ENCODE data around the gene SCLY. TPM values are rescaled to one million over a fixed set of nuclear protein-coding genes. Genes with fewer than 3 reads are reported as not detected.

Gene SCLY
- total and polyA plus RNA-seq, 2 donors (not counting 1 experiment from before 2014, with no cell fraction given), result 5.3 to 16.5 TPM

DNA sequence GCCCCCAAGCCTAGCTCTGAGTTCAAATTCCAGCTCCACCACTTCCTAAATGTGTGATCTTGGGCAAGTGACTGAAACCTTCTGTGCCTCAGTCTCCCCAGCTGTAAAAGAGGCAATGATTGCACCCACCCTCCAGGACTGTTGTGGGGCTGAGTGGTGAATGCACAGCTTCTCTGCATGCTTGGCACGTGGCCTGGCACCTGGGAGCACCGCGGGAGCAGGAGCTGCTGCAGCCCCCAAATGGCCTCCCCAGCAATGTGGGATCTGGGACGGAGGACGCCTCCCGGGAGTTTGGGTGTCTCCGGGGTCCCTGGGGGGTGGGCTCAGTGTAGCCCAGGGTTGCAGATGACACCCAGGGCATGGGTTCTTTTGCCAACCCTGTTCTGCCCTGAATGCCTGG lies 79.2 kb downstream of the SCLY start:
- no peak overlapping the region for H3K27ac ChIP-seq (ENCODE audit: insufficient read depth, low read length)
- H2AFZ ChIP-seq (ENCODE audit: low read length), result no peak overlapping the region
- no peaks in the 10 kb centered on the region for H3K27me3 ChIP-seq (ENCODE audit: control insufficient read depth, insufficient read depth, low read length)
- no peaks in the 10 kb centered on the region for H3K36me3 ChIP-seq (ENCODE audit: control insufficient read depth, insufficient read depth, low read length)
- H4K20me1 ChIP-seq (ENCODE audit: control insufficient read depth, extremely low read depth, insufficient read depth, low read length), result no peaks in the 10 kb centered on the region
- H3K9ac ChIP-seq (ENCODE audit: insufficient read depth, low read length), result no peak overlapping the region
- no peak overlapping the region for H3K4me3 ChIP-seq (replicated peaks in 1 of 4; ENCODE audit: control extremely low read depth in 1 of 4, insufficient read depth in 1 of 4, low read depth in 3 of 4, low read length in 4 of 4)
- no peak overlapping the region for H3K4me2 ChIP-seq (ENCODE audit: extremely low read depth, insufficient read depth, low read length)
- DNase-seq (ENCODE audit: low read depth in 2 of 2), result no peak
- H3K4me1 ChIP-seq (ENCODE audit: control insufficient read depth, extremely low read depth, insufficient read depth, low read length), result peaks cover 20% of the 10 kb centered on the region
- no peaks in the 10 kb centered on the region for H3K79me2 ChIP-seq (ENCODE audit: control insufficient read depth, insufficient read depth, low read length)
- TF ChIP-seq EZH2 (IDR thresholded peaks at IDR 0.05; ENCODE audit: low read length, missing control alignments), result no peak
- TF ChIP-seq, protein P1, sequence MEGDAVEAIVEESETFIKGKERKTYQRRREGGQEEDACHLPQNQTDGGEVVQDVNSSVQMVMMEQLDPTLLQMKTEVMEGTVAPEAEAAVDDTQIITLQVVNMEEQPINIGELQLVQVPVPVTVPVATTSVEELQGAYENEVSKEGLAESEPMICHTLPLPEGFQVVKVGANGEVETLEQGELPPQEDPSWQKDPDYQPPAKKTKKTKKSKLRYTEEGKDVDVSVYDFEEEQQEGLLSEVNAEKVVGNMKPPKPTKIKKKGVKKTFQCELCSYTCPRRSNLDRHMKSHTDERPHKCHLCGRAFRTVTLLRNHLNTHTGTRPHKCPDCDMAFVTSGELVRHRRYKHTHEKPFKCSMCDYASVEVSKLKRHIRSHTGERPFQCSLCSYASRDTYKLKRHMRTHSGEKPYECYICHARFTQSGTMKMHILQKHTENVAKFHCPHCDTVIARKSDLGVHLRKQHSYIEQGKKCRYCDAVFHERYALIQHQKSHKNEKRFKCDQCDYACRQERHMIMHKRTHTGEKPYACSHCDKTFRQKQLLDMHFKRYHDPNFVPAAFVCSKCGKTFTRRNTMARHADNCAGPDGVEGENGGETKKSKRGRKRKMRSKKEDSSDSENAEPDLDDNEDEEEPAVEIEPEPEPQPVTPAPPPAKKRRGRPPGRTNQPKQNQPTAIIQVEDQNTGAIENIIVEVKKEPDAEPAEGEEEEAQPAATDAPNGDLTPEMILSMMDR (conservative IDR thresholded peaks at IDR 0.05 in 1 of 2, IDR thresholded peaks at IDR 0.05 in 1 of 2; ENCODE audit: low read depth in 1 of 2, low read length in 2 of 2), result no peak
- H3K9me3 ChIP-seq (ENCODE audit: control insufficient read depth, insufficient read depth, low read depth, low read length), result no peaks in the 10 kb centered on the region

DNA sequence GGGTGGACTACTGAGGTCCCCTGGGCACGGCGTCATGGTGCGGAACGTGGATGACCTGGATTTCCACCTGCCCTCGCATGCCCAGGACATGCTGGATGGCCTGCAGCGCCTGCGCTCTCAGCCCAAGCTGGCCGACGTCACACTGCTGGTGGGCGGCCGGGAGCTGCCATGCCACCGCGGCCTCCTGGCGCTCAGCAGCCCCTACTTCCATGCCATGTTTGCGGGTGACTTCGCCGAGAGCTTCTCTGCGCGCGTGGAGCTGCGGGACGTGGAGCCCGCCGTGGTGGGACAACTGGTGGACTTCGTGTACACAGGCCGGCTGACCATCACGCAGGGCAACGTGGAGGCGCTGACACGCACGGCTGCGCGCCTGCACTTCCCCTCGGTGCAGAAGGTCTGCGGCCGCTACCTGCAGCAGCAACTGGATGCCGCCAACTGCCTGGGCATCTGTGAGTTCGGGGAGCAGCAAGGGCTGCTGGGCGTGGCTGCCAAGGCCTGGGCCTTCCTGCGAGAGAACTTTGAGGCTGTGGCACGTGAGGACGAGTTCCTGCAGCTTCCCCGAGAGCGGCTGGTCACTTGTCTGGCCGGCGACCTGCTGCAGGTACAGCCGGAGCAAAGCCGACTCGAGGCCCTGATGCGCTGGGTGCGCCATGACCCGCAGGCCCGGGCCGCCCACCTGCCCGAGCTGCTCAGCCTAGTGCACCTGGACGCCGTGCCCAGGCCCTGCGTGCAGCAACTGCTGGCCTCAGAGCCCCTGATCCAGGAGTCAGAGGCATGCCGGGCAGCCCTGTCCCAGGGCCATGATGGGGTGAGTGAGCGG lies 80.1 kb downstream of the SCLY start:
- Histone ChIP-seq H3K4me1 (ENCODE audit: control insufficient read depth, extremely low read depth, insufficient read depth, low read length) (peaks cover 20% of the 10 kb centered on the region), H3K9me3 (ENCODE audit: control insufficient read depth, insufficient read depth, low read depth, low read length) (no peaks in the 10 kb centered on the region), H2AFZ (ENCODE audit: low read length) (no peak overlapping the region), H3K79me2 (ENCODE audit: control insufficient read depth, insufficient read depth, low read length) (no peaks in the 10 kb centered on the region), H3K27me3 (ENCODE audit: control insufficient read depth, insufficient read depth, low read length) (no peaks in the 10 kb centered on the region), H3K36me3 (ENCODE audit: control insufficient read depth, insufficient read depth, low read length) (no peaks in the 10 kb centered on the region), H3K4me3 (replicated peaks in 1 of 4; ENCODE audit: control extremely low read depth in 1 of 4, insufficient read depth in 1 of 4, low read depth in 3 of 4, low read length in 4 of 4) (no peak overlapping the region), H3K4me2 (ENCODE audit: extremely low read depth, insufficient read depth, low read length) (no peak overlapping the region), H3K9ac (ENCODE audit: insufficient read depth, low read length) (no peak overlapping the region), H3K27ac (ENCODE audit: insufficient read depth, low read length) (no peak overlapping the region), H4K20me1 (ENCODE audit: control insufficient read depth, extremely low read depth, insufficient read depth, low read length) (no peaks in the 10 kb centered on the region)
- TF ChIP-seq, protein P1 (conservative IDR thresholded peaks at IDR 0.05 in 1 of 2, IDR thresholded peaks at IDR 0.05 in 1 of 2; ENCODE audit: low read depth in 1 of 2, low read length in 2 of 2), result no peak
- TF ChIP-seq EZH2 (IDR thresholded peaks at IDR 0.05; ENCODE audit: low read length, missing control alignments), result no peak
- DNase-seq (ENCODE audit: low read depth in 2 of 2), result no peak

DNA sequence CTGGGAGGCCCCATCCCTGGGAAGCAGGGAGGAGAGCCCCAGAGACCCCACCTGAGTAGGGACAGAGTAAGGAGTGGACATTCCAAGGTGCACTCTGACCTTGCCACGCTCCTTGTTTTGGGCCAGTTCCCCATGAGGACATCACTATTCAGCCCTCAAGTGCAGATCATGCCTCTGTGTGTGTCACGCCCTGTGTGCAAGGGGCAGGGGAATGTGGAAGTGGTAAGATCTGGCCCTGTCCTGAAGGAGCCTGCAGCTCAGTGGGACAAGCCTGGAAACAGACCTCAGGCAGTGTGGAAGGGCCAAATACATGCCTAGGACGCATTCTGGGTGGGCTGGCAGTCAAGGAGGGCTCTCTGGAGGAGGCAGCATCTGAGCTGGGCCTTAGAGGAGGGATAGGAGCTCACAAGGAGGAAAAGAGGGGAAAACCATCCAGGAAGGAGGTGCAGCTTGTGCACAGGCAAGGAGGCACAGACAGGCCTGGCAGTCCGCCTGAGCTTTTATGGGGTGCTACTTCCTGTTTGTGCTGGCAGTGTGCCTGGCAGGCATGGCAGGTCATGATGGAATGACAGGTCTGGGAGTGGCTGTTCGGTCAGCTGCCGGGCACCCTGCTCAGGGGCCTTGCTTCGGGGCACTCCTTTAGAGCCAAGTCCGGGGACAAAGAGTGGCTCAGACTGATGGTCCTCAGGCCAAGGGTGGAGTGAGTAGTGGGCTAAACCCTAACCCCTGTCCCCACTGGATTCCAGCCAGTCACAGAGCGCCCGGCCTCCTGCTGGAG lies 80.9 kb downstream of the SCLY start:
- H3K4me2 ChIP-seq (ENCODE audit: extremely low read depth, insufficient read depth, low read length), result peak overlapping the region; percentile 17
- no peak for DNase-seq (ENCODE audit: low read depth in 2 of 2)
- H2AFZ ChIP-seq (ENCODE audit: low read length), result no peak overlapping the region
- H3K9me3 ChIP-seq (ENCODE audit: control insufficient read depth, insufficient read depth, low read depth, low read length), result no peaks in the 10 kb centered on the region
- no peaks in the 10 kb centered on the region for H4K20me1 ChIP-seq (ENCODE audit: control insufficient read depth, extremely low read depth, insufficient read depth, low read length)
- no peaks in the 10 kb centered on the region for H3K79me2 ChIP-seq (ENCODE audit: control insufficient read depth, insufficient read depth, low read length)
- no peak overlapping the region for H3K9ac ChIP-seq (ENCODE audit: insufficient read depth, low read length)
- H3K27ac ChIP-seq (ENCODE audit: insufficient read depth, low read length), result no peak overlapping the region
- no peak for TF ChIP-seq EZH2 (IDR thresholded peaks at IDR 0.05; ENCODE audit: low read length, missing control alignments)
- TF ChIP-seq, protein P1 (conservative IDR thresholded peaks at IDR 0.05 in 1 of 2, IDR thresholded peaks at IDR 0.05 in 1 of 2; ENCODE audit: low read depth in 1 of 2, low read length in 2 of 2), result no peak
- H3K36me3 ChIP-seq (ENCODE audit: control insufficient read depth, insufficient read depth, low read length), result no peaks in the 10 kb centered on the region
- H3K4me3 ChIP-seq (replicated peaks in 1 of 4; ENCODE audit: control extremely low read depth in 1 of 4, insufficient read depth in 1 of 4, low read depth in 3 of 4, low read length in 4 of 4), result no peak overlapping the region
- no peaks in the 10 kb centered on the region for H3K27me3 ChIP-seq (ENCODE audit: control insufficient read depth, insufficient read depth, low read length)
- peaks cover 20% of the 10 kb centered on the region for H3K4me1 ChIP-seq (ENCODE audit: control insufficient read depth, extremely low read depth, insufficient read depth, low read length)
